ENCODE results near the gene CDC42BPB. TPM values are rescaled to one million over a fixed set of nuclear protein-coding genes. Genes with fewer than 3 reads are reported as not detected.

CDC42BPB gene
- total RNA-seq, 1 donor from 2014 or later, result 103 TPM

DNA sequence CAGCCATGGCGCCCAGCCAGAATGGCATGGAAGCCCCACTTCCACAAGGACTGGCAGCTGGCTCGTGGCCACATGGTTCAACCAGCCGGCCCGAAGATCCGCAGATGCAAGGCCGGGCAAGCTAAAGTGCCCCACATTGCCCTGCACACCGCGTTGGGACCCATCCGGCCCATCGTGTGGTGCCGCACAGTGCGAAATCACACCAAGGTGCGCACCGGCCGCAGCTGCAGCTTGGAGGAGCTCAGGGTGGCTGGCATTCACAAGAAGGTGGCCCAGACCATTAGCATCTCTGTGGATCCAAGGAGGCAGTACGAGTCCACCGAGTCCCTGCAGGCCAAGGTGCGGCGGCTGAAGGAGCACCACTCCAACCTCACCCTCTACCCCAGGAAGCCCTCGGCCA lies 15.9 kb downstream of the CDC42BPB start:
- peaks cover 14% of the 10 kb centered on the region for H3K9me3 Mint-ChIP-seq
- TF ChIP-seq, protein P1, sequence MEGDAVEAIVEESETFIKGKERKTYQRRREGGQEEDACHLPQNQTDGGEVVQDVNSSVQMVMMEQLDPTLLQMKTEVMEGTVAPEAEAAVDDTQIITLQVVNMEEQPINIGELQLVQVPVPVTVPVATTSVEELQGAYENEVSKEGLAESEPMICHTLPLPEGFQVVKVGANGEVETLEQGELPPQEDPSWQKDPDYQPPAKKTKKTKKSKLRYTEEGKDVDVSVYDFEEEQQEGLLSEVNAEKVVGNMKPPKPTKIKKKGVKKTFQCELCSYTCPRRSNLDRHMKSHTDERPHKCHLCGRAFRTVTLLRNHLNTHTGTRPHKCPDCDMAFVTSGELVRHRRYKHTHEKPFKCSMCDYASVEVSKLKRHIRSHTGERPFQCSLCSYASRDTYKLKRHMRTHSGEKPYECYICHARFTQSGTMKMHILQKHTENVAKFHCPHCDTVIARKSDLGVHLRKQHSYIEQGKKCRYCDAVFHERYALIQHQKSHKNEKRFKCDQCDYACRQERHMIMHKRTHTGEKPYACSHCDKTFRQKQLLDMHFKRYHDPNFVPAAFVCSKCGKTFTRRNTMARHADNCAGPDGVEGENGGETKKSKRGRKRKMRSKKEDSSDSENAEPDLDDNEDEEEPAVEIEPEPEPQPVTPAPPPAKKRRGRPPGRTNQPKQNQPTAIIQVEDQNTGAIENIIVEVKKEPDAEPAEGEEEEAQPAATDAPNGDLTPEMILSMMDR (IDR thresholded peaks at IDR 0.05; ENCODE audit: unreplicated experiment), result no peak
- peaks cover 32% of the 10 kb centered on the region for H3K36me3 Mint-ChIP-seq
- no peak overlapping the region for H3K27ac Mint-ChIP-seq
- no peak for DNase-seq (ENCODE audit: low spot score in 2 of 2, unreplicated experiment in 2 of 2)
- no peaks in the 10 kb centered on the region for H3K27me3 Mint-ChIP-seq (ENCODE audit: low read depth)
- peaks cover 9% of the 10 kb centered on the region for H3K4me1 Mint-ChIP-seq
- H3K4me3 Mint-ChIP-seq, result no peak overlapping the region

DNA sequence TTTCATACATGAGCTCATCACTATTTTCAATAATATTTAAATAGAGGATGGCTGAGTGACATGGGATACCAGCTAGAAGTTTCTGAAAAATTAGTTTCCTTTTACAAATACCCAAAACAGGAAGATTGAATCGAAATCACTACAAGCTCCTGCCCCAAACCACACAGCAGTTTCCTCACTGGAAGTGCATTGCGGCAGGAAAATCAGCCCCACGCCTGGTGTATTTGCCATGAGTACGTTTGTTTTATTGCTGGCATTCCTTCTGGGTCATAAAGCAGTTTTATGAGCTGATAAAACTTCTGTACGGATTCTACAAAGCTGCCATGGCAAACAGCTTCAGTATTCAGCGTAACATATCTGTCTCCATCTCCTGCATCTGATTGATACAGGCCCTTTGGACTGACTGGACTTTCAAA lies 23.7 kb downstream of the CDC42BPB start:
- H3K27me3 Mint-ChIP-seq (ENCODE audit: low read depth), result no peaks in the 10 kb centered on the region
- H3K9me3 Mint-ChIP-seq, result no peaks in the 10 kb centered on the region
- H3K27ac Mint-ChIP-seq, result no peak overlapping the region
- H3K4me3 Mint-ChIP-seq, result no peak overlapping the region
- TF ChIP-seq, protein P1 (IDR thresholded peaks at IDR 0.05; ENCODE audit: unreplicated experiment), result no peak
- no peak for DNase-seq (ENCODE audit: low spot score in 2 of 2, unreplicated experiment in 2 of 2)
- H3K36me3 Mint-ChIP-seq, result no peaks in the 10 kb centered on the region
- H3K4me1 Mint-ChIP-seq, result peaks cover 14% of the 10 kb centered on the region

DNA sequence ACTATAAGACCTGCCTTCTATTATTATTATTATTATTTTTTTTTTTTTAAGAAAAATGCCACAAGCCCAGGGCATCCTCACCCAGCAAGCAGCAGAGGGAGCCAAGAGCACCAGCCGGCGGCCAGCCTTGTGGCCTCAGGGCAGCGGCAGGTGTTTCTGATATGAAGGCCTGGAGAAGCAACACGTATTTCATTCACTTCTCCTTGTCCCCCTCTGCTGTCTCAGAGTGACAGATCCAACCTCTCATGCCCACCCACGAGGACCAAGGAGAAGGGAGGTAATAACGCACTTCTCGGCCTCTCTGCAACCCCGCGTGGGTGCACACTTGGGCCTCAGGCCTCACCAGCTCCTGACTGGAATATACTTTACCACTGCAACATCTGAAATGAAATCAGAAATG lies 25.4 kb downstream of the CDC42BPB start:
- H3K27me3 Mint-ChIP-seq (ENCODE audit: low read depth), result no peaks in the 10 kb centered on the region
- TF ChIP-seq, protein P1 (IDR thresholded peaks at IDR 0.05; ENCODE audit: unreplicated experiment), result no peak
- H3K36me3 Mint-ChIP-seq, result peaks cover 2% of the 10 kb centered on the region
- H3K9me3 Mint-ChIP-seq, result peaks cover 2% of the 10 kb centered on the region
- no peak overlapping the region for H3K4me3 Mint-ChIP-seq
- DNase-seq (ENCODE audit: low spot score in 2 of 2, unreplicated experiment in 2 of 2), result no peak
- H3K27ac Mint-ChIP-seq, result peak overlapping the region; percentile 18
- H3K4me1 Mint-ChIP-seq, result peaks cover 14% of the 10 kb centered on the region

DNA sequence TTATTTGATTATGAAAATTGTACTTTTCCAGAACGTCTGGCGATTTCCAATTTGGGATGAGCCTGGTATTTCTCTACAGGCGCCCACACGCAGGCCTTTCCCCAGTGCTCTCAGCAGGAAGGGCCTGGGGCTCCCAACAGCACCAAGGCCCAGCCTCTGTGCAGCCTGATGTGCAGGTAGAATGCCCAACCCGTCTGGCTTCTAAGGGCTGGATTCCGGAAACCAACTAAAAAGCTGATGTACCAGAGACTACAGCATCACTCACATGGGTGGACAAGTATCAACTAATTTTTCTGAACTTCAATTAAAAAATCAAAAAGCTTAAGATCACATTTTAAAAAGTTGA lies 25.8 kb downstream of the CDC42BPB start:
- Mint-ChIP-seq H3K9me3 (peaks cover 5% of the 10 kb centered on the region), H3K36me3 (peaks cover 4% of the 10 kb centered on the region), H3K27me3 (ENCODE audit: low read depth) (no peaks in the 10 kb centered on the region), H3K4me1 (peaks cover 14% of the 10 kb centered on the region), H3K4me3 (no peak overlapping the region), H3K27ac (no peak overlapping the region)
- TF ChIP-seq, protein P1 (IDR thresholded peaks at IDR 0.05; ENCODE audit: unreplicated experiment), result no peak
- DNase-seq (ENCODE audit: low spot score in 2 of 2, unreplicated experiment in 2 of 2), result no peak

DNA sequence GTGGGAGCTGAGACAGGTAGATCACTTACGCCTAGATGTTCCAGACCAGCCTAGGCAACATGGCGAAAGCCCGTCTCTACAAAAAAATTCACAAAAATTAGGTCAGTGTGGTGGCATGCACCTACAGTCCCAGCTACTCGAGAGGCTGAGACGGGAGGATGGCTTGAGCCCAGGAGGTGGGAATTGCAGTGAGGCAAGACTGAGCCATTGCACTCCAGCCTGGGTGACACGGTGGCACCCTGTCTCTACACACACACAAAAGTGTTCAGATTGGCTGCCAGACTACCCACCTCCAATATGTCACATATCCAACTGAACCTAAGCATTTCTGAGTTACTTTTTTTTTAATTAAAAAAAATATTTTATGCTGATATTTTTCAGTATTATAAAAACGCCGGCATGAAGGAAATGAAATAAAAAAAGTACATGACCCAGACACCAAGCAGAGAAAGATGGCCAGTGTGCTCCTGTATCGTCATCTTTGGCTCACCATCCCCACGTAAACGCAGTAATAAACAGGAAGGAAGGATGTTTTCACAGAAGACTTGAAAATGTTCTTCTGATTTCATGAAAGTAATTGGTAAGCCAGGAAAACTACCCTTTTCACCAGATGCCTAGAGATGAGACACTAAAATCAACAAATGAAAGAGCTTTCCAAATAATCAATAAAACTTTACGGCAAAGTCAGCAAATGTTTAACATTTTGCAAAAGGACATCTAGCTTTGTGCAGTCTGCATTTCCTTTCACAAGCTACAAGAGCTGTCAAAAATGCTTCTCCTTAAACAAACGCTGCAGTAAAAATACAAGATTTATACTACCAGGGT lies 26.4 kb downstream of the CDC42BPB start:
- DNase-seq (ENCODE audit: low spot score in 2 of 2, unreplicated experiment in 2 of 2), result no peak
- Mint-ChIP-seq H3K4me1 (peaks cover 14% of the 10 kb centered on the region), H3K9me3 (peaks cover 5% of the 10 kb centered on the region), H3K27me3 (ENCODE audit: low read depth) (no peaks in the 10 kb centered on the region), H3K4me3 (no peak overlapping the region), H3K27ac (no peak overlapping the region), H3K36me3 (peaks cover 4% of the 10 kb centered on the region)
- TF ChIP-seq, protein P1 (IDR thresholded peaks at IDR 0.05; ENCODE audit: unreplicated experiment), result no peak

Data from mesothelial cell of epicardium (in vitro differentiated cells).